Naive thymus-derived CD4-positive, alpha-beta T cell (primary cell): Measurements from ENCODE around the gene PIGN. TPM values are rescaled to one million over a fixed set of nuclear protein-coding genes. Genes with fewer than 3 reads are reported as not detected.
A peak's percentile ranks its signal among the peaks of the same experiment; 100 is the strongest.
"Not testable (repeated sequence)": the region's sequence is repeated elsewhere in the genome, so short reads cannot be mapped to it uniquely, and the experiment has no call there.

Experiments
- ATAC-seq: fragments of 150-1000 bp; cut with Tn5 transposase; 2 replicates; pipeline ENCODE4 v1.10.0; 2021; ENCODE audit warnings: mild to moderate bottlenecking, moderate library complexity
- CTCF ChIA-PET: fragments of 350-600 bp; sonication (Branson Sonifier 250); formaldehyde crosslinking; loops from one replicate; lab custom pipeline; 2021; ENCODE audit warnings: antibody characterized with exemption; lab: Charles Lee
- POLR2A ChIA-PET: fragments of 350-600 bp; sonication (Branson Sonifier 250); formaldehyde crosslinking; loops from one replicate; lab custom pipeline; 2021; ENCODE audit warnings: antibody characterized with exemption, inconsistent platforms; lab: Charles Lee
- DNase-seq, 9 donors: peaks; one replicate each; pipeline versions ENCODE4 v3.0.0 to v3.0.0-alpha.2; 2020 to 2022; ENCODE audit warnings: mixed read lengths in 1 of 9
- H3K27ac ChIP-seq: one replicate; pipeline ENCODE4 v1.7.0; 2013; ENCODE audit warnings: mild to moderate bottlenecking, low read depth, low read length, moderate library complexity
- H3K27me3 ChIP-seq, 2 donors: one replicate each; pipeline ENCODE4 v1.7.0; 2013; ENCODE audit warnings: low read length in 2 of 2, mild to moderate bottlenecking in 2 of 2, moderate library complexity in 2 of 2; ENCODE audit not compliant: control insufficient read depth in 2 of 2, insufficient read depth in 2 of 2
- H3K36me3 ChIP-seq, 3 experiments: 1 replicate in 2 of 3; 2 replicates in 1 of 3; pipeline ENCODE4 v1.7.0; 2013; ENCODE audit warnings: low read length in 3 of 3, mild to moderate bottlenecking in 3 of 3, moderate library complexity in 1 of 3; ENCODE audit not compliant: insufficient read depth in 3 of 3, control insufficient read depth in 2 of 3
- H3K4me1 ChIP-seq, 2 donors: one replicate each; pipeline ENCODE4 v1.7.0; 2013; ENCODE audit warnings: low read length in 2 of 2, mild to moderate bottlenecking in 2 of 2, moderate library complexity in 1 of 2; ENCODE audit not compliant: control insufficient read depth in 2 of 2, insufficient read depth in 2 of 2
- H3K4me3 ChIP-seq: 2 replicates; pipeline ENCODE4 v1.7.0; 2013; ENCODE audit warnings: mild to moderate bottlenecking, low read length
- H3K9me3 ChIP-seq, 3 experiments: 1 replicate in 2 of 3; 2 replicates in 1 of 3; pipeline ENCODE4 v1.7.0; 2013; ENCODE audit warnings: low read length in 3 of 3; ENCODE audit not compliant: control insufficient read depth in 2 of 3
- H3K27ac Mint-ChIP-seq, 9 donors: one replicate each; pipeline ENCODE4 v1.8.0; 2020 to 2022; ENCODE audit warnings: mixed read lengths in 9 of 9, mild to moderate bottlenecking in 8 of 9, moderate library complexity in 5 of 9, inconsistent platforms in 2 of 9
- H3K27me3 Mint-ChIP-seq, 5 donors: one replicate each; pipeline ENCODE4 v1.8.0; 2021 to 2022; ENCODE audit warnings: mixed read lengths in 5 of 5, mild to moderate bottlenecking in 1 of 5
- H3K36me3 Mint-ChIP-seq, 5 donors: one replicate each; pipeline ENCODE4 v1.8.0; 2020 to 2022; ENCODE audit warnings: mixed read lengths in 5 of 5, mild to moderate bottlenecking in 3 of 5, inconsistent platforms in 1 of 5
- H3K4me1 Mint-ChIP-seq, 7 donors: one replicate each; pipeline ENCODE4 v1.8.0; 2020 to 2022; ENCODE audit warnings: mixed read lengths in 7 of 7, mild to moderate bottlenecking in 3 of 7, inconsistent platforms in 1 of 7
- H3K4me3 Mint-ChIP-seq, 10 donors: one replicate each; pipeline ENCODE4 v1.8.0; 2020 to 2022; ENCODE audit warnings: mild to moderate bottlenecking in 10 of 10, mixed read lengths in 10 of 10, moderate library complexity in 6 of 10, inconsistent platforms in 2 of 10
- H3K9me3 Mint-ChIP-seq, 11 donors: one replicate each; pipeline ENCODE4 v1.8.0; 2020 to 2022; ENCODE audit warnings: mixed read lengths in 11 of 11, mild to moderate bottlenecking in 4 of 11, inconsistent platforms in 1 of 11, moderate library complexity in 1 of 11
- intact Hi-C, 2 donors: fragments of 100-400 bp; cut with micrococcal nuclease; formaldehyde crosslinking; loops; one replicate each; pipeline ENCODE4 v1.15.1; 2023
- polyA plus RNA-seq, 2 donors: library from polyadenylated mRNA; unstranded; fragments of 300-500 nt; fragmentation: Illumina TruSeq; gene quantifications; one replicate each; pipeline ENCODE4 v1.2.3, GENCODE V29; 2021
- total RNA-seq, 6 experiments: library from RNA in 5 of 6; stranded (reverse) in 5 of 6; gene quantifications; 1 replicate in 5 of 6; 2 replicates in 1 of 6; pipeline ENCODE4 v1.2.3 and lab custom pipeline; 2021 to 2026

Gene PIGN
- total and polyA plus RNA-seq, 7 experiments from 2014 or later: 15.5 to 29.8 (median 21.4) TPM

GRCh38 chr18:62177271-62177670 lies 9.6 kb downstream of the PIGN start:
- no peaks in the 10 kb centered on the region for H3K4me1 ChIP-seq
- H3K36me3 Mint-ChIP-seq: peaks cover 0 to 28% (median 5%) of the 10 kb centered on the region in 5 donors
- H3K4me3 Mint-ChIP-seq: no peak overlapping the region
- H3K36me3 ChIP-seq: no peaks in the 10 kb centered on the region
- ChIA-PET CTCF (no interaction called here), POLR2A (interaction anchor here (0.7 kb wide), 1 partner anchor 20 kb away, joined by 3 read pairs; no protein-coding TSS in a partner anchor)
- DNase-seq (no peak), ATAC-seq (no peak)
- intact Hi-C loops: no loop called here
- no peaks in the 10 kb centered on the region for H3K9me3 ChIP-seq
- peaks cover 0 to 2% (median 0%) of the 10 kb centered on the region in 11 donors for H3K9me3 Mint-ChIP-seq
- no peaks in the 10 kb centered on the region for H3K27me3 ChIP-seq
- no peak overlapping the region for H3K27ac ChIP-seq
- H3K27me3 Mint-ChIP-seq: no peaks in the 10 kb centered on the region
- peak overlapping the region in 1 of 9 donors; percentile 66 for H3K27ac Mint-ChIP-seq
- no peak overlapping the region for H3K4me3 ChIP-seq
- H3K4me1 Mint-ChIP-seq: peaks cover 0 to 28% (median 20%) of the 10 kb centered on the region in 7 donors

GRCh38 chr18:62175521-62175920 lies 11.3 kb downstream of the PIGN start:
- CTCF ChIA-PET: interaction anchor here (0.7 kb wide), 1 partner anchor 156 kb away, joined by 3 read pairs; no protein-coding TSS in a partner anchor
- Mint-ChIP-seq H3K4me1 (peaks cover 0 to 28% (median 19%) of the 10 kb centered on the region in 7 donors), H3K36me3 (peaks cover 0 to 25% (median 7%) of the 10 kb centered on the region in 5 donors), H3K9me3 (peaks cover 0 to 2% (median 0%) of the 10 kb centered on the region in 11 donors), H3K4me3 (no peak overlapping the region), H3K27me3 (no peaks in the 10 kb centered on the region), H3K27ac (no peak overlapping the region)
- Histone ChIP-seq H3K4me1 (no peaks in the 10 kb centered on the region), H3K4me3 (no peak overlapping the region), H3K36me3 (no peaks in the 10 kb centered on the region), H3K9me3 (no peaks in the 10 kb centered on the region), H3K27ac (no peak overlapping the region), H3K27me3 (no peaks in the 10 kb centered on the region)
- no peak for DNase-seq
- no peak for ATAC-seq
- POLR2A ChIA-PET: no interaction called here
- intact Hi-C loops: no loop called here

- DNase-seq: no peak
- H3K27ac Mint-ChIP-seq: no peak overlapping the region
- ATAC-seq: no peak
- H3K4me1 Mint-ChIP-seq: peaks cover 0 to 16% (median 6%) of the 10 kb centered on the region in 7 donors
- CTCF ChIA-PET: interaction anchor here (1.0 kb wide), 1 partner anchor 11 kb away, joined by 3 read pairs; no protein-coding TSS in a partner anchor
- peaks cover 0 to 5% (median 0%) of the 10 kb centered on the region in 11 donors for H3K9me3 Mint-ChIP-seq
- peaks cover 0 to 25% (median 15%) of the 10 kb centered on the region in 5 donors for H3K36me3 Mint-ChIP-seq
- Histone ChIP-seq H3K27me3 (no peaks in the 10 kb centered on the region), H3K27ac (no peak overlapping the region), H3K9me3 (no peaks in the 10 kb centered on the region), H3K4me3 (no peak overlapping the region), H3K36me3 (no peaks in the 10 kb centered on the region), H3K4me1 (no peaks in the 10 kb centered on the region)
- H3K27me3 Mint-ChIP-seq: no peaks in the 10 kb centered on the region
- no peak overlapping the region for H3K4me3 Mint-ChIP-seq
- POLR2A ChIA-PET: no interaction called here
- intact Hi-C loops: no loop called here
Observed at GRCh38 chr18:62172298-62172697, 14.6 kb downstream of the PIGN start.

- no peak overlapping the region for H3K27ac Mint-ChIP-seq
- peaks cover 4 to 38% (median 27%) of the 10 kb centered on the region in 5 donors for H3K36me3 Mint-ChIP-seq
- H3K36me3 ChIP-seq: no peaks in the 10 kb centered on the region
- peaks cover 0 to 13% (median 4%) of the 10 kb centered on the region in 7 donors for H3K4me1 Mint-ChIP-seq
- H3K9me3 Mint-ChIP-seq: peaks cover 0 to 10% (median 2%) of the 10 kb centered on the region in 11 donors
- DNase-seq (no peak), ATAC-seq (no peak)
- no peak overlapping the region for H3K4me3 Mint-ChIP-seq
- H3K4me3 ChIP-seq: no peak overlapping the region
- CTCF ChIA-PET: no interaction called here
- no peaks in the 10 kb centered on the region for H3K27me3 Mint-ChIP-seq
- intact Hi-C loops: no loop called here
- no peaks in the 10 kb centered on the region for H3K27me3 ChIP-seq
- H3K4me1 ChIP-seq: no peaks in the 10 kb centered on the region
- no peak overlapping the region for H3K27ac ChIP-seq
- no peaks in the 10 kb centered on the region for H3K9me3 ChIP-seq
- POLR2A ChIA-PET: interaction anchor here (0.7 kb wide), 1 partner anchor 143 kb away, joined by 3 read pairs; no protein-coding TSS in a partner anchor
Observed at GRCh38 chr18:62170857-62171256, 16.0 kb downstream of the PIGN start.

- DNase-seq, ATAC-seq, POLR2A ChIA-PET, H3K36me3 ChIP-seq, intact Hi-C loops, H3K27me3 Mint-ChIP-seq, H3K27me3 ChIP-seq, CTCF ChIA-PET, H3K4me3 Mint-ChIP-seq, H3K9me3 ChIP-seq, H3K4me3 ChIP-seq, H3K4me1 ChIP-seq, H3K27ac Mint-ChIP-seq, H3K27ac ChIP-seq: not testable (repeated sequence)
- peaks cover 11 to 40% (median 36%) of the 10 kb centered on the region in 5 donors for H3K36me3 Mint-ChIP-seq
- peaks cover 0 to 16% (median 2%) of the 10 kb centered on the region in 11 donors for H3K9me3 Mint-ChIP-seq
- peaks cover 0 to 15% (median 8%) of the 10 kb centered on the region in 7 donors for H3K4me1 Mint-ChIP-seq
Observed at GRCh38 chr18:62166524-62166923, 20.3 kb downstream of the PIGN start.

GRCh38 chr18:62165583-62165982 lies 21.3 kb downstream of the PIGN start:
- no peak for DNase-seq
- H3K4me1 Mint-ChIP-seq: peaks cover 0 to 15% (median 8%) of the 10 kb centered on the region in 7 donors
- CTCF ChIA-PET: no interaction called here
- peaks cover 11 to 43% (median 41%) of the 10 kb centered on the region in 5 donors for H3K36me3 Mint-ChIP-seq
- Histone ChIP-seq H3K4me3 (no peak overlapping the region), H3K27ac (no peak overlapping the region), H3K4me1 (no peaks in the 10 kb centered on the region), H3K9me3 (no peaks in the 10 kb centered on the region), H3K27me3 (no peaks in the 10 kb centered on the region), H3K36me3 (no peaks in the 10 kb centered on the region)
- intact Hi-C loops: no loop called here
- ATAC-seq: no peak
- H3K27me3 Mint-ChIP-seq: no peaks in the 10 kb centered on the region
- POLR2A ChIA-PET: no interaction called here
- H3K9me3 Mint-ChIP-seq: peaks cover 0 to 16% (median 2%) of the 10 kb centered on the region in 11 donors
- H3K27ac Mint-ChIP-seq: no peak overlapping the region
- no peak overlapping the region for H3K4me3 Mint-ChIP-seq
